Hindlimb muscle (tissue), 1 donor: ENCODE data around the gene VPS33B. TPM values are rescaled to one million over a fixed set of nuclear protein-coding genes. Genes with fewer than 3 reads are reported as not detected.
"Not testable (repeated sequence)": the region's sequence is repeated elsewhere in the genome, so short reads cannot be mapped to it uniquely, and the experiment has no call there.

Source experiments
- DNase-seq: peaks from one replicate; pipeline ENCODE4 v3.0.0-alpha.2; 2013
- polyA plus RNA-seq: library from polyadenylated mRNA; unstranded; fragments of 120-200 nt; gene quantifications from one replicate; pipeline ENCODE4 v1.2.1, GENCODE V29; 2013; ENCODE audit not compliant: insufficient read length

VPS33B gene
- polyA plus RNA-seq, 1 donor, result 13.8 TPM

DNA sequence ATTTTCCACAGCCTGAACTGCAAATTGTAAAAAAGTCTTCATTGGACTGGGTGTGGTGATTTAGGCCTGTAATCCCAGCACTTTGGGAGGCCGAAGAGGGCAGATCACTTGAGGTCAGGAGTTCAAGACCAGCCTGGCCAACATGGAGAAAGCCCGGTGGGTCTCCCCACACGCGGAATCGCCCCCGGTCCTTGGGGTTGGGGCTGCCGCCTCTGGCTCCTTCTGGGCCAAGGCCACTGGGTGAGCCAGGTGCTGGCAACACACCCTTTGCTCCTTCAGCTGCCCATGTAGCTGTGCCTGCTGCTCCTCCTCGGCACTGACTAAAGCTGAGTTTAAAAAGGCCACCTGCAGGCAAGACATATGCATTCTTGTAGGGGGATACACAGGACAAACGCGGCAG lies 9.4 kb upstream of the VPS33B start:
- no peak for DNase-seq

DNA sequence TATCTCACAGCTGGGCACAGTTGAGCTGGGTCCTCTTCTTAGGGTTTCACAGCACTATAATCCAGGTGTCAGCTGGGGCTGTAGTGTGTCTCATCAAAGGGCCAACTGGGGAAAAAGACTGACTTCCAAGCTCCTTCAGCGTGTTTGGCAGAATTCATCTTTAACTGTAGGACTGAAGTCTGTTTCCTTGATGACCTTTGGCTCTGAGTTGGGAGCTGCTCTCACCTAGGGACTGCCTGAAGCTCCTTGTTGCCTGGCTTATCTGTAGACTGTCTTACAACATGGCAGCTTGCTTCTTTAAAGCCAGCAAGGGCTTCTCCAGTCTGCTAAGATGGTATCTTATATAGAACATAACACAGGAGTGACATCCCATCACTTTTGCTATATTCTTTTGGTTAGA lies 5.3 kb upstream of the VPS33B start:
- no peak for DNase-seq

DNA sequence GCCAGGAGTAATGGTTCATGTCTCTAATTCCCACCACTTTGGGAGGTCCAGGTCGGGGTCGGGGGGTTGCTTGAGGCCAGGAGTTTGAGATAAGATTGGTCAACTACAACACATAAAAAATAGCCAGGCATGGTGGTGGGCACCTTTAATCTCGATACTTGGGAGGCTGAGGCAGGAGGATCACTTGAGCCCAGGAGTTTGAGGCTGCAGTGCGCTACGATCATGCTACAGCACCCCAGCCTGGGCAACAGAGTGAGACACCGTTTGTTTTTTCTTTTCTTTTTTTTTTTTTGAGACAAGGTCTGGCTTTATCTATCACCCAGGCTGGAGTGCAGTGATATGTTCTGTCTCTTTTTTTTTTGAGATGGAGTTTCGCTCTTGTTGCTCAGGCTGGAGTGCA lies 1.3 kb upstream of the VPS33B start:
- DNase-seq, result no peak

DNA sequence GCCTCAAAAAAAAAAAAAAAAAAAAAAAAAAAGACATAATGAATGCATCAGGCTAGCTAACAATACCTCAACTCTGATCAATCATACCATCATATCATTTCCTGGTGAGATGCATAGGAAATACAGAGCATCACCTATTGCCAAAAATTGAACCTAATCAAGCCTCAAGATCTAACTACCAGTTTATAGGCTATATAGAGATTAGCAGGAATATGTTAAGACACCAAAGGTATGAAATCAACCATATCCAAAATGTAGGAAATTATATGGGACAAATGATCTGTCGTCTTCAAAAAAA lies 387 bp upstream of the VPS33B start:
- DNase-seq, result no peak

DNA sequence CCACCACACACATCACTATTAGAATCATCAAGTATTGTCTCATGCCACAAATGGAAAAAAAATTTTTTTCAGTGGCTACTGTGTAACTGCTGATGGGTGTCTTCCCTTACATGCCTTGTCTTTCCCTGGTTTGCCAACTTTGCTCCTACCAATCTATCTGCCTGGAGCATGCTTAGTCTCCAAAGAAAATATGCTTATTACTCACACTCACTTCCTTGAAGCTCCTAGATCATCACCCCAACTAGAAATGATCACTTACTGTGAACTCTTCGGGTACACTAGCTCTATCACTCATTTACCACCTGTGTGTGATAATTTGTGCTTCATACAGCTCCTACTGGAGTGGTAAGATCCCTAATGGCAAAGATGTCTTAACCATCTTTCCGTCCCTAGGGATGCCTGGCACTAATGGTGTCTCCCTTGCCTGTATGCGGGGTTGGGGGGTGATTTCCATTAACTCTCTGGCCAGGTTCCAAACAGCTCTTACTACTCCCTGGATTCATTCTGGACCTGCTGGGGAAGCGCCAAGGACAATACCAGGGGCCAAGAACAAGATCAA lies 799 bp downstream of the VPS33B start:
- DNase-seq, result peak; percentile 8

DNA sequence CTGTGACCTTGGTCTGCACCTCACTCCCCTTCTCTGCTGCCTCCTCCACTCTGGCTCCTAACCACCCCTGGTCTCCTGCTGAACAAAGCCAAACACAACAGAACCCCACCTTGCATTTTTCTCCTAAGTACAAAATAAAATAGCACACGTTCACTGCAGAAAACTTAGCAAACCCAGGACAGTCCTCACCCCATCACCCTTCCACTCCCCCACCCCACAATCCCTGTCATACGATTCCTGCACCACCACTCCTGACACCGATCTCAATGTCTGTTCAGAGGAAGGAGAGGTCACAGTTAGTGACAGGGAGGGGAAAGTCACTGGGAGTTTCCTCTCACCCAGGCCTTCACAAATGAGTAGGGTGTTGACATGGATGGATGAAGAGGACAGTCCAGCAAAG lies 4.2 kb downstream of the VPS33B start:
- DNase-seq, result no peak

DNA sequence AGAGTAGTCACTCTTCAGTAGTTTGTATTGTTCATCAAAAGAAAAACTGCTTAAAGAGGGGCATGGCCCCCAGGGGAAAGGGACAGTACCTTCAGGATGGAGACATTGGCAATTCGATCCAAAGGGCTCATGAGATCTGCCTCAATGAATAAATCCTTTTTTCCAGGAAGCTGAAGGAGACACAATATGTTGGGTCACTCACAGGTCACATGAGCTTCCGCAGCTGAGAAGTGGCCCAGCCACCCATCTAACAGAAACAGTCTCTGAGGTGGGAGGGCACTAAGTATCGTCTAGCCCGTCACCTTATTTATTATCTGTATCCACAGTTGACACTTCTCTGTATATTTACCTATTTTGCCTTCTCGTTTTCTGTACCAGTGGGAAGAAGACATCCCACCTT lies 4.7 kb downstream of the VPS33B start:
- DNase-seq, result no peak

DNA sequence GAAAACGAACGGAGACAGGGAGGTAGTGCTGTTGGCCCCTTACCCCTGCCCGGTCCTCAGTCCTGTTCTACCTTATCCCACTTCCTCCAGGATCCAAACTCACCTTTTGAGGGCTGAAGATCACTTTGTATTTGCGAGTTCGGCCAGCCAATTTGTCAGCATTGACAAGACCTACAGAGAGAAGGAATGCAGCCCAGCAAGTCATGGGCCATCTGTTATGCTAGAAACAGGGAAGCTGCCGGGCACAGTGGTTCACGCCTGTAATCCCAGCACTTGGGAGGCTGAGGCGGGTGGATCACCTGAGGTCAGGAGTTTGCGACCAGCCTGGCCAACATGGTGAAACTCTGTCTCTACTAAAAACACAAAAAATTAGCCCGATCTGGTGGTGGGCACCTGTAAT lies 8.7 kb downstream of the VPS33B start:
- DNase-seq, result not testable (repeated sequence)

DNA sequence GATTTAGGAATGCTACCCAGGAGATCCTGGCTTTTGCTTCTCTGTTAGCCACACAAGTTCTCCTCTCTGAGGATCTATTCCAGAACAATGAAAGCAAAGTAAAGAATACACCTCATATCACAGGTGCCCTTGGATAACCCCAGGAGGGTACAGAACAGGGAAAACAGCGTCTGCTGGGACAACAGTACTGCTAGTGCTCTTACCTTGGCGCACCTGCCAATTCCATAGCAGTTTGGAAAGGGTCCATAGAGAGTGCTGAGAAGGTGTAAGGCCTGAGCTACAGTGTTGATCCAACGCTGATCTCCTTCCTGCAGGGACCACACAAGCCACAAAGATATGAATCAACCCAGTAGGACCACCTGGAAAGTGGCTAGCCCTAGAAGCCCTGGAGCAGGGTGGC lies 15.1 kb downstream of the VPS33B start:
- no peak for DNase-seq

DNA sequence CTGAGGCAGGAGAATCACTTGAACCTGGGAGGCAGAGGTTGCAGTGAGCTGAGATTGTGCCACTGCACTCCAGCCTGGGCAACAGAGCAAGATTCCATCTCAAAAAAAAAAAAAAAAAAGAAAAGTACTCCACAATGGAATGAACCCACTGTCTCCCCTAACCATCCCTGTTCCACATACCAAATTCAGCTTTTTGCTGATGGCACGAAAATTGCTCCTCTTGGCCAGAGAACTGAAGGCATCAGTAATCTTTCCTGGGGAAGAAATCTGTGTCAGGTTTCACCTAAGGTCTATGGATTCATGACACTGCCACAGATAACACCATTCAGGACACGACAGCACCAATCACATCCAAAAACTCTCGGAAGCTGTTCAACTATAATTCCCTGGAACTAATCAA lies 21.2 kb downstream of the VPS33B start:
- no peak for DNase-seq

DNA sequence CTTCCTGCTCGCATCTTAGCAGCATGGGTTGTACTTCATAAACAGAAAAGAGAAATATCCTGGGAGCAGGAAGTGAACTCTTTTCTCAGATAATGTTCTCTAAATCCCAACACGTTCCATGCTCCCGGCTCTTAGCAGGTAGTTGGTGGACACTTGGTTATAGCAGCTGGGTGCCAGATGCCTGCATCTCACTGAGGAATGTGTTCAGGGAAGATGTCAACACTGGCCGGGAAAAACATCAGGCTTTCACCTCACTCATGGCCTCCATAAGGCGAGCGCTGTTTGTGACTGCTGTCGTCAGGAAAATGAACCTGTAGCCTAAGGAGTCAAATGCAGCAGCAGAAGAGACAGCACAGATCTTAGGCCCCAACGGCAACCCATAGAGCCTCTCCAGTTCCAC lies 23.7 kb downstream of the VPS33B start:
- DNase-seq, result no peak

DNA sequence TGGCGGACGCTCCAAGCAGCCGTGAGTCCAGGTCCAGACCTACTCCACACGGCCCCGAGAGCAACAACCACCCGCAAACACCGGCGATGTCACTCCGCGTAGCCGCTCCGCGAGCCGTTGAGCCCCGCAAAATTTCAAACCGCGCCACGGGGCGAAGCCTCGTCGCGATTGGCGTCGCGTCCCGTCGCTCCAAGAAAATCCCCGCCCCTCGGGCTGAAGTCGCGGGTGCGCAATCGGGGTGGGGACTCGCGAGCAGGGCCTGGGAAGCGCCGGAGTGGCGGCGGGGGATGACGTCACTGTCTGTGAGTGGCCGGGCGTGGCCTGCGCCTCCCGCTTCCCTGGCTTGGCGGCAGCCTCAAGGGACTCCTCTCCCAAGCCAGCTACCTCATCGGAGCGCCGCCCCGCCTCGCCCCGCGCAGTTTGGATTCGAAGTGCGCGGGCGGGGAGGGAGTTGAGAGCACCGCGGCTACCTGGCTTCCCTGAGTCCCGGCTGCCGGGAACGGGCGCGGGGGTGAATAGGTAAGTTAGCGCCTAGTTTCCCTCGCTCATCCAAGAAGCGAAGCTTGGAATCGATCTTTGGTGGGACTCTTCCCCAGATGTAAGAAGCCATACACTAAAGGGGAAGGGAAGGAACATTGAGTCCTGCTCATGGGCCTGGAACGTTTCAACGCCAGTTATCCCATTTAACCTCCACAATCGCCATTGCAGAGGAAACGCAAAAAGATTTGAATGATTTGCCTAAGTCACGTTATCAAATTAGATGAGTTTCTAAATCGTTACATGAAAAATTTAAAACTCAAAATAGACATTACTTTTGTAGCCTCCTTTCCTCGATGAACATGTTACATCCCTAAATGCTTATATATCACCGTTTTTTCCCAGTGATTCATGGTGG lies 27.7 kb downstream of the VPS33B start, which contains the start of gene PRC1:
PRC1 (minus strand) TSS at position 119 of the 895 bp plus-strand sequence; CDS start at position 1, 118 bp downstream.
- peak; percentile 97 for DNase-seq

DNA sequence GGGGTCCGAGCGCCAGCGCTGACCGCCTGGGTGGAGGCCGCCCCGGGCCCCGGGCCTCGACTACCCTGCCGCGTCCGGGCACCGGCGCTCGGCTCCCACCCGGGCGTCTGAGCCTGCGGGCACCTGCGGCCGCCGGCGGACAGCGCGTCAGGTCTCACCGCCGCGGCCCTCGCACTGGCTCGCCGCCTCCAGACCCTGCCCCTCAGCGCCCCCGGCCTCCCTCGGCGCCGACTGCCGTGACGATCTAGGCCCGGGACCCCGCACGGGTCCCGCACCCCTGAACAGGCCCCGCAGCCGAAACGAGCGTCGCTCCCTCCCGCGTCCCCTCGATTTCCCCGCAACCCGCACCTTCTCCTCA lies 28.4 kb downstream of the VPS33B start:
- no peak for DNase-seq

DNA sequence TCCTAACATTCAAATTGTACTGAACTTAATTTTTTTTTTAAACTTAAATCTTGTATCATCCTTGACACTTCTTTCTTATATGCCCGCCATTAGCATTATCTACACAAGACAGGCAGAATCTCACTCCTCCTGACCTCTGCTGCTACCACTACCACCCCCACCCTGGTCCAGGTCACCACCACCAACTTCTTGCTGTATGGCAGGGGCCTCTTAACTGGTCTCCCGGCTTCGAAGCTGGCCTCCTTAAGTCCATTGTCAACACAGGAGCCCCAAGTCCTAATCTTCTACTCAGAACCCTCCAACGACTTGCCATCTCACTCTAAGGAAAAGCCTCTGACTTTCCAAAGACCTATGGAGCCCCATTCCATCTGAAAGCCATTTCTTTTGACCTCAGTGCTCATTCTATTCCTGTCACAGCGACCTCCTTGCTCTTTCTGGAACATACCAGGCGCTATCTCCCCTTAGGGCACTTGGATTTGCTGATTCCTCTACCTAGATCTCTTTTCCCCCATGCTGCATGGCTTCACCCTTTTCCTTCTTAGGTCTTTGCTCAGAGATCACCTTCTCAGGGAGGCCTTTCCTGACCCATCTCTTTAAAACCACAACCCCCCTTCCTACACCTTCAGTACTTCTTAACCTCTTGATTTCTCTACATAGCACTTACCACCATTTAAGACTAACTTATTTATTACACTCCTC lies 30.7 kb downstream of the VPS33B start:
- no peak for DNase-seq

DNA sequence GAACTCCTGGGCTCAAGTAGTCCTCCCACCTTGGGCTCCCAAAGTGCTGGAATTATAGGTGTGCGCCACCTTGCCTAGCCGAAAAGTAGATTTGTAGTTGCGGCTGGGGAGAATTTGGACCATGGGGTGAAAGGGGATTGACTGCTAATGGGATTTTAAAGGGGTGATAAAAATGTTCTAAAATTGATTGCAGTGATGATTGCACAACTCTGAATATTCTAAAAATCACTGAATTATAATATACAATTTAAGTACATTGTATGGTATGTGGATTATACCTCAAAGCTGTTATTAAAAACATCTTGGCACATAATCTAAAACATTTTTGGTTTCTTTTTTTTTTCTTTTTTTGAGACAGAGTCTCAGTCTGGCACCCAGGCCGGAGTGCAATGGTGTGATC lies 31.9 kb downstream of the VPS33B start:
- no peak for DNase-seq

DNA sequence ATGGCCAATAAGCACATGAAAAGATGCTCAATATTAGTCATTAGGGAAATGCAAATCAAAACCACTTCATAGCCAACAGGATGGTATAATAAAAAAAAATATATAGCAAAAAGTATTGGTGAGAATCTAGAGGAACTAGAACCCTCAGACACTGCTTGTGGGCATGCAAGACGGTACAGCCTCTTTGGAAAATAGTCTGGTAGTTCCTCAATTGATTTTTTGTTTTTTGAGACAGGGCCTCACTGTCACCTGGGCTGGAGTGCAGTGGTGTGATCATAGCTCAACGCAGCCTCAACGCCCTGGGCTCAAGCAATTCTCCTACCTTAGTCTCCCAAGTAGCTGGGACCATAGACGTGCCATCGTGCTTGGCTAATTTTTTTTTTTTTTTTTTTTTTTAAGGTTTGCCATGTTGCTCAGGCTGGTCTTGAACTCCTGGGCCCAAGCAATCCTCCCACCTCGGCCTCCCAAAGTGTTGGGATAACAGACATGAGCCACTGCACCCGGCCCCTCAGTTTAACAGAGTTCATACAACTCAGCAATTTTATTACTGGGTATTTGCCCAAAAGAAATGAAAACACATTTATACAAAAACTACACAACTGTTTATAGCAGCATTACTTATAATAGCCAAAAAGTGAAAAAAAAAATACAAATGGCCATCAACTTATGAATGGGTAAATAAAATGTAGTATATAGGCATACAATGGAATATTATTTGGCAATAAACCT lies 33.2 kb downstream of the VPS33B start:
- DNase-seq, result no peak

DNA sequence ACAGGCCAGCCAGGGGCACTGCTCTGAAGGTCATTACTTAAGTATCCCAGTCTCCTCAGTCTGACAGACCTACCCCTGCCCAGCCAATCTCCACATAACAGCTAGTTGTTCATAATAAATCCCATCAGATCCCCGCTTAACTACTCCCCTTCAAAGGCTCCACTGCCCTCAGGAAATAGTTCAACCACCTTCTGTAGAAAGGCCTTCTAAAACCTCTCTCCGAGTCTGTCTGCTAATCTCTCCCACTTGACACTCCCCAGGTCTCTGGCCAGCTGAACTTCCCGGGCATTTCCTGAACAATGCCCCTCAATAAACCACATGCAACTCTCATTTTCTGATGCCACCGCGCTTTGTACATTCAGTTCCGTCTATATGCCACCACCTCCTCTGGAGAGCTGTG lies 34.1 kb downstream of the VPS33B start:
- DNase-seq, result no peak

DNA sequence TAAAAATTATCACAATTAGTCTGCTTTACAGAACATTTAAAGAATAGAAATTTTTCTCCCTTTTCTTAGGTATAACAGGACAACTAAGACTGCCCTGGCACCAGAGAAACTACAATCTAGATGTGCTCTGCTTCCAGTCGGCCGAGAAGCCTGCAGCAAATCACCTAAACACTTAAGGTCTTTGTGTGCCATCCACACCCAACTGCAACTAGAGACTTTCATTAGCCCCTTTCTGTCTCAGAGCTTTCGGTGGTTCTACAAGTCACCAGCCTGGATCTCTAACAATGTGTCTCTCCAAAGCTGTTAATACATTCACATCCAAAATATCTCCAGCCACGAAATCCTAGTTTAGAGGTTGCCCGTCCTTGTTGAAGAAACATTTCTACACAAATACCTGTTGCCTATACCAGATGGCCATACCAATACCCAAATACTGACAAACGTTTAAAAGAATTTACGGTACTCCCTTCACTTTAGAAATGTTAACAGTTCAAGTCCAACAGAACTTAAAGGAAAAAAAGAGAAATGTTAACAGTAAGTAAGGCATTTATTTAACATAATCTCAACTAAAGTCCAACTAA lies 34.7 kb downstream of the VPS33B start:
- DNase-seq, result no peak

DNA sequence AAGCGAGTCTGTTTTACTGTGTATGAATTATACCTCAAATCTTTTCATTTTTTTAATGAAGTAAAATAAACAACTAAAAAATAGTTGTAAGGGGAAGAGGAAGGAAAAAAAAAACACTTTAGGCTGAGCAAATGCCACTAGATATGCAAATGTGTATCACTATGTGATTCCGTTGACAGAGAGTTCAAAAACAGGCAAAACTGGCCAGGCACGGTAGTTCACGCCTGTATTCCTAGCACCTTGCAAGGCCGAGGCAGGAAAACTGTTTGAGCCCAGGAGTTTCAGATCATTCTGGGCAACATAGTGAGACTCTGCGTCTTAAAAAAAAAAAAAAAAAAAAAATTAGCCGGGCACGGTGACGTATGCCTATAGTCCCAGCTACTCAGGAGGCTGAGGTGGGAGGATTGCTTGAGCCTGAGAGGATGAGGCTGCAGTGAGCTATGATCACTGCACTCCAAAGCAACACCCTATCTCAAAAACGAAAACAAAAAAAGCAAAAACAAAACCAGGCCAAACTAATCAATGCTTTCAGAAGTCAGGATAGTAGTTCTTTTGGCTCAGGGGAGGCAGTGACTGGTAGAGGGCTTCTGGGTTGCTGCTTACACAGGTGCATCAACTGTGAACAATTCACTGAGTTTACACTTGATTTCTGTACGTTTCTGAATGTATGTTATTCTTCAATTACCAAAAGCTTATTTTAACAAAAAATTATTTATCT lies 35.4 kb downstream of the VPS33B start:
- DNase-seq, result no peak

DNA sequence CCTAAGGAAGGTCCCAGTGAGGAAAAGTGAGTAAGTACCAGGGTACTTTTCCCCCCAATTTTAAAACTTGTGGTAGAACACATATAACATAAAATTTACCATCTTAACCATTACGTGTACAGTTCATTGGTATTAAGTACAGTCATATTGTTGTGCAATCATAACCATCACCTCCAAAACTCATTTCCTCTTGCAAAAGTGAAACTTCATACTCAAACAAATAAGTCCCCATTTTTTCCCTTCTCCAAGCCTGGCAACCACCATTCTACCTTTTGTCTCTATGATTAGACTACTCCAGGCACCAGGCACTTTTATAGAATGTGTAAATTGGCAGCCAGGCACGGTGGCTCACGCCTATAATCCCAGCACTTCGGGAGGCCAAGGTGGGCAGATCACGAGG lies 40.3 kb downstream of the VPS33B start:
- DNase-seq, result no peak

DNA sequence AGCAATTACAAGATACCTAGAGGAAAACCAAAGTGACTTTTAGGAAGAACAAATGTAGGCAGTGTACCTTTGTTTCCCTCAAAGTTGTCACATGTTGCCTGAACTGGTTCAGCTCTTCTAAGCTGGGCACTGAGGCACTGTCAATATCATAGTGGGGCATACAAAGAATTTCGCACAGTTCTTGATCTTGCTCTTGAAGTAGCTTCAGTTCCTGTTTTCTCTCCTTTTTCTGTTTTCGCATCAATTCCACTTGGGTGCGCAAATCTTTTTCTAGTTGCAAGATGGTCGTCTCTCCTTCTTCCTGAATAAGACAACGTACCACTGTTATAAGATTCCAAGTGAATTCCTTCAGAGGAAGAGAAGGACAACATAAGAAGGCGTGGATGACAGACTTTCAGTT lies 40.7 kb downstream of the VPS33B start:
- DNase-seq, result no peak

DNA sequence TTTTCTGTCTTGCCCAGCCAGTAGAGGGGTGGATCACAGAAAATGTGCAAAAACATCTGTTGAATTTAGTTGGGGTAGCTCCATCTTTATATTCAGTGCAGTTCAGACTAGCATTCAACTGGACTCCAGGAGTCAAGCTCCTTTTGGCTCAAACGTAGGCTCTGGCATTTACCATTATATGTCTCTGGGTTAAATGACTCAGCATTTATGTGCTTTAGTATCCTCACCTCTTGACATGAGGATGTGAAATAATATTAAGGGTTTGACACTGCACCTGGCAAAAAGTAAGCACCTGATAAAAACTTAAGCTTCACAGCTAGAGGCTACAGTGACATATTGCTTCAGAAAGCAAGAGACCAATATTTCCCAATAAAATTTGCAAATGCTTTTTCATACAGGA lies 42.8 kb downstream of the VPS33B start:
- DNase-seq, result no peak
